NCI-H1105 treated with DMSO at 0.1 percent for 48 hours (cell line): ENCODE results near the gene PDXP.
A peak's percentile ranks its signal among the peaks of the same experiment; 100 is the strongest.
"Not testable (repeated sequence)": the region's sequence is repeated elsewhere in the genome, so short reads cannot be mapped to it uniquely, and the experiment has no call there.

ENCODE experiments used
- DNase-seq: peaks from one replicate; lab custom pipeline; 2025; lab: John Stamatoyannopoulos, UW

Gene PDXP

DNA sequence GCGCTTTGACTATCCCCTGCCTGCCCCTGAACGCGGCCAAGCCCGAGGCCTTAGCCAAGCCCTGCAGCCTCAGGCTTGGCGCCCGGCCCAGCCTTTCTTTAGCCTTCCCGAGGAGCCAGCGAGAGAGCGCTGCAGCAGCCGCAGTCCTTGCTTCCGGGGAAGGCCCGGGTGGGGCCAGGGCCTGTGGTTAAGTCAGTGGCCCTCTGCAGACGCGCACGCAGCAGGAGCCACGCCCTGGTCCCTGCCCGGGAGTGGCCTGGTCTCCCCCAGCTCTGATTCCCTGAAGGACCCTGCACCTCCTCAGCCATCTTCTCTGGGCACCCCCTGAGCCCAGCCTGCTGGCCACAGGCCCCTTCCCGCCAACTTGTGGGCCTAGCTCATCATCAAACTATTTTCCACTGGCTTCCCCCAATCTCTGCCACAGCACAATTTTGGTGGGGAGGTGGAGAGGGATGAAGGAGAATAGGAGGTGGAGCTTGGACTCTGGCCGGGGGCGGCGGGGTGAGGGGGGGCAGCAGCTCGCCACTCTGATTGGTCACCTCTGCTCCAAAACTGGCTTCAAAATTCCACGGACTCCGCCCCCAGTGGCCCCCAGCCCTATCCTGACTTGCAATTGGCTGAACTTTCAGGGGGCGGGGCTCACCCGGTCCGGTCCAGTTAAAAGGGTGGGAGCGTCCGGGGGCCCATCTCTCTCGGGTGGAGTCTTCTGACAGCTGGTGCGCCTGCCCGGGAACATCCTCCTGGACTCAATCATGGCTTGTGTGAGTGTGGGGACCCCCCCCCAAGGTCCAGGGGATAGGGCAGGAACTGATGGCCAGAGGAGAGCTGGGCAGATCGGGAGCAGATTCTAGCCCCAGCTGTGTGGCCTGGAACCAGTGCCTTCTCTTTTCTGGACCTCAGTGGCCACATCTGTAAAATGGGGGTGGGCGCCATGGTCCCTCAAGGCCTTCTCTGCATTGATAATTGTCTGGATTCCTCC lies 16.7 kb downstream of the PDXP start, which contains the start of gene LGALS1:
LGALS1 (plus strand) TSS at position 686 of the 979 bp plus-strand sequence; CDS start at position 753, 67 bp downstream.
- DNase-seq: peak; percentile 50

DNA sequence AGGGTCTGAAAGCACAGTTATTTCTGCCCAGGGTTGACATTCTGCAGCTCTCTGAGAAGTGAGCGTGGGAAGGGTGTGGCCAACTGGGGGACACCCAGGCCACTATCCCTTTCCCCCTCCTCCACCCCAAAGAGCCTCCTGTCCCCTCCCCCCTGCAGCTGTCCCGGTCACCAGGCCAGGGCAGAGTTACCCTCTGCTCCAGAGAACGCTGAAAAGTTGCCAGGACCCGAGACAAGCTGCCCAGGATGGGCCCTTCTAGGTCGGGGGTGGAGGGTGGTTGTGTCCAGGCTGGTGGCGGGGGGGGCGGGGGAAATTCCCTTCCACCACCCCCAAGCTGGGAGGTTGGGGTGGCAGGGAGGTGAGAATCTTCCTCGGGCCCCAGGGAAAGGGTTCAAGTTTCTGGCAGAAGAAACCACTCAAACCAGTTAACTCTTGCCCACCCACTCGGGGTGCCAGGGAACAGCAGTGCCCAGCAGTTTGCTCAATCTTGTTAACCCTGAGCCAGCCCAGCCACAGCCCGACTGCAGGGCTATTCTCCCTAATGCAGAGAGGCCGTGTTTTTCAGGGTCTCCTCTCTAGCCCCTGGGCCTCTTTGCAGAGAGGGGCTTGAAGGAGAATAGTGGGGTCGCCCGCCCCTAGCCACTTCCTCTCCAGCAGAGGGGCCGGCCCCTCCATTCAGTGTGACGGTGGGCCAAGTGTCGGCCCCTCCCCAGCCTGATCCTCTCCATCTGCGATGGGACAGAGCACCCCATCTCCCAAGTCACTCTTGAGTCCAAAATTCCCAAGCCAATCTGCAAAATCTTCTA lies 17.6 kb downstream of the PDXP start:
- DNase-seq: no peak

DNA sequence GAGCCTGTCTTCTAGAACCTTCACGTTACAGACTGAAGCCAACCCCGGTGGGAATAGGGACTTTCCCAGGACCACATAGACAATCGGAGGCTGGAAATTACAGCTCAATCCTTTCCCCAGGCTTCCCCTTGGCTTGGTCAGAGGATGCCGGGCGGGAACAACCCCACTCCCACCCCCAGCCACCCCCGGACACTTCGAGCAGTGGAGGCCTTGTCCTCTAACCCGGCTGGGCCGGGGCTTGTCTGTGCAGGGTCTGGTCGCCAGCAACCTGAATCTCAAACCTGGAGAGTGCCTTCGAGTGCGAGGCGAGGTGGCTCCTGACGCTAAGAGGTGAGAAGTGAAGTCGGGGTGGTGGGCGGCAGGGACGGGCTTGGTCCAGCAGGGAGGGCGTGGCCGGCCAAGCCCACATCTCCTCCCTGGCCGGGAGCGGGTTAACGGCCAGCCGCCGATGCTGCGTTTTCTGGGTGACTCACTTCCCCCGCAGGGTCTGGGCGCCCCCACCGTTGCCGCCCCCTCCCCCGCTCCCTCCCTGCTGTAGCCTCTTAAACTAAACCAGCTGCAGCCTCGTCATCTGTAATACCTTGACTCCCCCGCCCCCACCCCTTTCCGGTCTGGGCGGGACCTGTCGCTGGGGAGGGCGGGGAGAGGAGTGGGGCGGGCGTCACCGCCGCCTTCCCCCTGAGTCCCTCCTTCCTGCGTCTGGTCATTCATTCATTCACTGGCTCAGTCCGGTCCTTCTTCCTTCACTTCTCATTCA lies 18.4 kb downstream of the PDXP start:
- no peak for DNase-seq

DNA sequence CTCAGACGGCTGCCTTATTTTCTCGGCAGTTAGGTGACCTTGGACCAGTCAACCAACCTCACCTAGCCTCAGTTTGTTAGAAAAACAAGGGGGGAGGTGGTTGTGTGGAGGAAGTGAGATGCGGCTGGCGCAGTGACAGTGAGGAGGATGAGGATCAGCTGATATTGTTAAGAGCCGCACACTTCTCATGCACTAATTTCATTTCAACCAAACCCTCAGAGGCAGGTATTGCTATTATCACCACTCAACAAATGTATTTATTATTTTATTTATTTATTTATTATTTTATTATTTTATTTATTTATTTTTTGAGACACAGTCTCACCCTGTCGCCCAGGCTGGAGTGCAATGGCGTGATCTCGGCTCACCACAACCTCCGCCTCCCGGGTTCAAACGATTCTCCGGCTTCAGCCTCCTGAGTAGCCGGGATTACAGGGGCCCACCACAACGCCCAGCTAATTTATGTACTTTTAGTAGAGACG lies 19.0 kb downstream of the PDXP start:
- no peak for DNase-seq

DNA sequence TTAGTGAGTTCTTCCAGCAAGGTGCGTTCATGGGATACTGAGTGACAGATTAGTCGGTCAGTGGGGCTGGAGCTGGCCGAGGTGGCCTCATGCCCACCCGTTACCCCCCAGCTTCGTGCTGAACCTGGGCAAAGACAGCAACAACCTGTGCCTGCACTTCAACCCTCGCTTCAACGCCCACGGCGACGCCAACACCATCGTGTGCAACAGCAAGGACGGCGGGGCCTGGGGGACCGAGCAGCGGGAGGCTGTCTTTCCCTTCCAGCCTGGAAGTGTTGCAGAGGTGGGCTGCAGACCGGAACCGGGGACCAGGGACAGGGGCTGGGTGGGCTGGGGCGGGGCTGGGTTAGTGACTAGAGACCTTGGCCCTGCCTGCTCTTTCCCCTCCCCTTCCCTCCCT lies 19.8 kb downstream of the PDXP start:
- no peak for DNase-seq

DNA sequence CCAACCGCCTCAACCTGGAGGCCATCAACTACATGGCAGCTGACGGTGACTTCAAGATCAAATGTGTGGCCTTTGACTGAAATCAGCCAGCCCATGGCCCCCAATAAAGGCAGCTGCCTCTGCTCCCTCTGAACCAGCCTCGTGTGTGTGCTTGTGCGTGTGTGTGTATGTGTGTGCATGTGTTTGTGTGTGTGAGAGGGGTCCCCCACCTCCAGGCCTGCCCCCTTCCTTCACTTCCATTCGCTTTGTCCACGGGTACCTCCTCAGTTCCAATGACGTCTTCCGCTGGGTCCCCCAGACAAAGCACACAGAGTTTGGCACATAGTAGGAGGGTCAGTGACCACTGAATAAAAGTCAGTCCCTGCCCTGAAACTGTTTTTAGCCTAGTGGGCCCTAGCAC lies 21.1 kb downstream of the PDXP start:
- no peak for DNase-seq

DNA sequence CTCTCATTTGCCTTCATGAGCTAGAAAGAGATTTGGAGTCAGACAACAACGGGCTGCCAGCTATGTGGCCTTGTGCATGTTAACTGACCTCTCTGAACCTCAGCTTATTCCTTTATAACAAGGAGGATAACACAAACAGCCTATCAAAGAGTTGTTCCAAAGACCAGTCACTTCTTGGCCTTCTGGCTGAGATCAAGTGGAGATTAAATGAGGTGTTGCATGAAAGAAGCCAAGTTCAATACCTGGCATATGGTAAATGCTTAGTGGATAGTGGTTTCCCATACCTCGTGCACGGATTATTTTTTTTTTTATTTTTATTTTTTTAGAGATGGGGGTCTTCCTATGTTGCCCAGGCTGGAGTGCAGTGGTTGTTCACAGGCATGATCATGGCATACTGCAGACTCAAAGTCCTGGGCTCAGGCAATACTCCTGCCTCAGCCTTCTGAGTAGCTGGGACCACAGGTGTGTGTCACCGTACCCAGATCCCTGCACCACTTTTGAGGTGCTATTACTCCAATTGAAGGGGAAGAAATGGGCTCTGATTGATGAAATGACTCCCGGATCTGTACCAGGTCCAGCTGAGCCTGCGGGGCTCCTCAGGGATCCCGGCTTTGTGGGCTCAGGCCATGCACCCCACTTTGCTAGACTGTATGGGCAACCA lies 21.8 kb downstream of the PDXP start:
- no peak for DNase-seq

DNA sequence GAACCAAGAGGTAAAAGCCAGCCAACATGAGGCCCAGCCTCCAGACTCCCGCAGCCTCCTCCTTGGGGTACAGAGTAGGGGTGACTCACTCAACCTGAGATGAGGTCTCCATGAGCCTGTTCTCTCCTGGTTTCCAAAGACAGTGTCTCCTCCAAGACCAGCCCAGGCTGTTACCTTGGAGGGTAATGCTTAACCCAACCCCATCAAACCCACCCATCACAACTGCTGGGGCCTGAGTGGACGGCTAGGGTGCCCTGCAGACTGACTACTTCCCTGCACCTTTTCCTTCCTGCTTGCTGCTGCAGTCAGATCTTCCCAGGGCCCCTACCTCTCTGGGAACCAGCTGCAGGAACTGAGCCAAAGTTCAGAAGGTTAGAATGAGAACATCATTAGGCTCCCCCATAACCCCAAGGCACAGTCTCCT lies 22.5 kb downstream of the PDXP start:
- DNase-seq: no peak

DNA sequence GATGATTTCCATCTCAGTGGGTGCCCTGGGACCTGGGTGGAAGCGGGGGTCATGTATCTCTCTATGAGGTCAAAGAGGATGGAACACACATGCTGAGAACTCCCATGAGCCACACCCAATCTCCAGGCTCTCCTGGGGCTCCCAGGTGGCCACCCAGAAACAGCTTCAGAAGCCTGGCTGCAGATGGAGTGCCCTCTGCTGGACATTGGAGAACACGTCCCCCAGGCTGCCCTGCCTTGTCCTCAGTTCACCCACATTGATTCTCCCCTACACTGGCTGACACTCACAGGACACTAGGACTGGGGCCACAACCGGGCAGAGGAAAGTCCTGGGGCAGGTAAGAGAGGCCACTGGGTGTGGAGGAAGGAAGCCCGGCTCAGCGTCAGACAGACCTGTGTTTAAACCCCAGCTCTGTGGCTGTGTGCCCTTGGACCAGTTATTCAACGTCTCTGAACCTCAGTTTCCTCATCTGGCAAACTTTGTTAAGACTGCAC lies 23.1 kb downstream of the PDXP start:
- peak; percentile 26 for DNase-seq

DNA sequence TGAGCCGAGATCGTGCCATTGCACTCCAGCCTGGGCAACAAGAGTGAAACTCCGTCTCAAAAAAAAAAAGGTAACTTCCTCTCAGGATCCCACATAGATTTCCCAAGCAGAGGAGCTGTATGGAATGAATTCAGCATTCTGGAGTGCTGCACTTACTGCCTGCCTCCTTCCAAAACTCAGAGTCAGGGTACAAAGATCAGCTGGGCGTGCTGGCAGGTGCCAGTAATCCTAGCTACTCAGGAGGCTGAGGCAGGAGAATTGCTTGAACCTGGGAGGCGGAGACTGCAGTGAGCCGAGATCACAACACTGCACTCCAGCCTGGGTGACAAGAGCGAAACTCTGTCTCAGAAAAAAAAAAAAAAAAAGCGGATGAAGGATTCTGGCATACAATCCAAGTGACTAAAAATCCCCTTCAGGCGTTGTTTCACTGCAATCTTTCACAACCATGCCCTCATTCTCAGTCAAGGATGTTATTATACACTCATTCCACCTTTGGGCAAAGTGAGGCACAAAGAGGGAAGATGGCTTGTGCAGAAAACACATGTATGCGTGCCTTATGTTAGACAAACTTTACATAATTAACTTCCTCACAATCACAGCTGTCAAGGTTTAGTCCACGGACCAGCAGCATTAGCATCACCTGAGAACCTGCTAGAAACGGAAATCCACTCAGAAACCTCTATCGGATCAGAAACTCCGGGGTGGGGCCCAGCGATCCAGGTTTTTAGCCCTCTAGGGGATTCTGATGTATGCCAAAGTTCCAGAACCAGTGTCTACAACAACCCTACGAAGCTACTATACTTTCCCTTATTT lies 26.5 kb downstream of the PDXP start:
- no peak for DNase-seq

DNA sequence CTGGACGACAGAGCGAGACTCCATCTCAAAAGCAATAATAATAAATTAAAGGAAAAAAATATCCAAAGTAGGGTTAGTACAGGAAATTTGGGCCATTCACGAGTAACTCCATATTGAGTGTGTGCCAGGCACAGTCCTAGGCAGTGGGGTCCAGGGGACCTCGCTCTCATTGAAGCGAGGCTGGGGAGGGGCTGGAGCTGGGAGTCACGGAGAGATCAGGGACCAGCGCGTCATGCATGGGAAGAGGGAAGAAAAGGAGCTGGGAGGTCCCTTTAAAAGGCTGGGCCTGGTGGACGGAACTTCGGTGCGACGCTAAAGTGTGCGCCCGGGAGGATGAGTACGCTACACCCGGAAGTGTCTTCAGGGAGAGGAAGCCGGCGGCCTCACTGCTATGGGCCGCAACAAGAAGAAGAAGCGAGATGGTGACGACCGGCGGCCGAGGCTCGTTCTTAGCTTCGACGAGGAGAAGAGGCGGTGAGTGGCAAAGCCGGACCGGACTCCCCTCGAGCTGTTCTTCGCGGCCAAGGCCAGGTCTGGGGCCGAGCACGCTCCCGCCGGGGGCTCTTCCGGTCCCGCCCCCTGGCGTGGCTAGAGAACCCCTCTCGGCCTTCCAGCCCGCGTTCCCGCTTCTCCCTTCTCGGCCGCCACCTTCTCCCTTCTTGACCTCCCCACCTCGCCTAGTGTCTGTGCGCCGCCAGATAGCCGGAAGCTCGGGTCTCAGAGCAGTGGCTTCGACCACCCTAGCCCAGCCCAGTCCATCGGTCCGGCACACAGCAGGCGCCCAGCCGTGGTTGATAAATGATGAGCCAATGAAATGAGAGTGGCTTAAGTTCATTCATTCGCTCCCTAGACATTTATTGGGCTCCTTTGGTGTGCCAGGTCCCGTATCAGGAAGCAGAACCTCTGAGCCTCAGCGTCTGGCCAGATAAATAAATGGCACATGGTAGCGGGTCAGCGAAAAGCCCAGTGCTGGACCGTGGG lies 27.8 kb downstream of the PDXP start, which contains the start of gene NOL12:
NOL12 (plus strand) TSS at position 342 of the 981 bp plus-strand sequence; CDS start at position 392, 50 bp downstream.
- peak; percentile 69 for DNase-seq

DNA sequence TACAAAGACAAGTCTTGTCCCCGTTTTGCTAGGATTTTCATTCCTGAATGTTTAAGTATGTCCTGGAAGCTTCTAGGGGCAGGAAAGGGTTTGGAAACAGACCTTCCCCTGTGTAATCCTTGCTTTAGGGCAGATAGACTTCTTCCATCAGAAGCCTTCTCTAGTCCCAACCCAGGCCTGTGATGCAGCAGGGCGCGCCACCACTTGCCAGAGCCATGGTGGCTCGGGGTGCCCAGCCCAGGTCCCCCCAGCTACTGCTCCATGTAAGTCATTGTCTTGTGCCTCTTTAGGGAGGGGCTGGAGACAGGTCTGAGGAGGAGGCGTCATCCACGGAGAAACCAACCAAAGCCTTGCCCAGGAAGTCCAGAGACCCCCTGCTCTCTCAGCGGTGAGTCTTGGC lies 31.9 kb downstream of the PDXP start:
- no peak for DNase-seq

DNA sequence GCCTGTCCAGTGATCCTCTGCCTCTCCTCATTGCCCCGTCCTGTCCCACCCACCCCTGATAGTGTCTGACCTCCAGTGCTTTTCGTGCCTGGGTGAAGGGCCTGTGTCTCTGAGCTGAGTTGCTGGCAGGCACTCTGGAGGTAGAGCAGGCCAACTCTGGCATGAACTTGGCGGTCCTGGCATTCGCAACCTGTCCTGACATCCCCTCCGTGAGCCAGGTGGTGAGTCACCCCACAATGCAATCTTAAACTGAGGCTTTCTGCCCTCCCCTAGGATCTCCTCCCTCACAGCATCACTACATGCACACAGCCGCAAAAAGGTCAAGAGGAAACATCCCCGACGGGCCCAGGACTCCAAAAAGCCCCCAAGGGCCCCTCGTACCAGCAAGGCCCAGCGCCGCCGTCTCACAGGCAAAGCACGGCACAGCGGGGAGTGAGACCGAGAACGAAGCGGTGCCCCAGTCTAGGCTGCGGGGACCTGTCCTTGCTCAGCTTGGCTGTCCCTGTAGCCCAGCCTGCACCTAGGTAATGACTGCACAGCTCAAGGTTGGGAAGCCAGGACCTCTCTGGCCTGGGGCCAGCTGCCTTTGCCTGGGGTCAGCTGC lies 32.5 kb downstream of the PDXP start:
- no peak for DNase-seq

DNA sequence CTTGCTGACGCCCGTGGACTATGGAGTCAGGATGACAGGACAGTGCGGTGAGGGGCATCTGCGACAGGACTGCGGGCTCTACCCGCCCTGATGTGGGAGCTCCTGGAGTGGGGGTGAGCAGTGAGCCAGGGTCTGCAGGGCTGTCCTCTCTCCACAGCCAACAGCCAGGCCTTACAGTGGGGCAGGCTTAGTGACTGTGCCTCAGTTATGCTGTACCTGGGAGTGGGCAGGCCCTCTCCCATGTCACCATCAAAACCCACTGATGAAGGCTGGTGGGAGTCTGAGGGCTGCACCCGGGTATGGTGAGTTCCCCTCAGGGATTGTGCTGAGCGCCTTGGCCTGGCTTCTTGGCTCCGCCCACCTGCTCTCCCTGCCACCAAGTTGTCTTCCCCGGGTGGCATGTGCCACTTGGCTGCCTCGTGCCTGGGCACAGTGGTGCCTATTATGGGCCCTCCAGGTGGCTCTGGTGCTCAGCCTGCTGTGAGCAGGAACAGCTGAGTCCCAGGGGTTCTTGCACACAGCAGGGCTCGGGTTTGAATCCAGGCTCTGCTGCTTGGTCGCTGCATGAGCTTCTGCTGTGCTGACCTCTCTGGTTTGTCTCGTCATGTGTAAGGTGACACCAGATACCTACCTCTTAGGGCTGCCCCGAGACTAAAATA lies 34.2 kb downstream of the PDXP start:
- DNase-seq: no peak

DNA sequence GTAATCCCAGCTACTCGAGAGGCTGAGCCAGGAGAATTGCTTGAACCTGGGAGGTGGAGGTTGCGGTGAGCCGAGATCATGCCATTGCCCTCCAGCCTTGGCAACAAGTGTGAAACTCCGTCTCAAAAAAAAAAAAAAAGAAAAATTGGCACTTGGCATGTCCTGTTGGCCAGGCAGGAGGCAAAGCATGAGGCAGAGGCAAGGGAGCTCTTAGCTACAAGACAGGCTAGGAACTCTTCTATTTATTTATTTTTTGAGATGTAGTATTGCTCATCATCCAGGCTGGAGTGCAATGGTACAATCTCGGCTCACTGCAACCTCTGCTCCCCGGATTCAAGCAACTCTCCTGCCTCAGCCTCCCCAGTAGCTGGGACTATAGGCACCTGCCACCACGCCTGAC lies 35.6 kb downstream of the PDXP start:
- DNase-seq: not testable (repeated sequence)

DNA sequence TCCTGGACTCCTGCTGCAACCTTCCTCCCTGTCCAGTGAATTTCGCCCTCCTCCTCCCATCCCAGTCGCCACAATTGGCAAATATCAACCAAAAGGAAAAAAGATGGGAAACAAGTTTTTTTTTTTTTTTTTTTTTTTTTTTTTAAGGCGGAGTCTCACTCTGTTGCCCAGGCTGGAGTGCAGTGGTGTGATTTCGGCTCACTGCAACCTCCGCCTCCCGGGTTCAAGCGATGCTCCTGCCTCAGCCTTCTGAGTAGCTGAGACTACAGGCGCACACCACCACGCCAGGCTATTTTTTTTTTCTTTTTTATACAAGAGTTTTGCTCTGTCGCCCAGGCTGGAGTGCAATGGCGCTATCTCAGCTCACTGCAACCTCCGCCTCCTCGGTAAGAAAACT lies 37.7 kb downstream of the PDXP start:
- DNase-seq: not testable (repeated sequence)

DNA sequence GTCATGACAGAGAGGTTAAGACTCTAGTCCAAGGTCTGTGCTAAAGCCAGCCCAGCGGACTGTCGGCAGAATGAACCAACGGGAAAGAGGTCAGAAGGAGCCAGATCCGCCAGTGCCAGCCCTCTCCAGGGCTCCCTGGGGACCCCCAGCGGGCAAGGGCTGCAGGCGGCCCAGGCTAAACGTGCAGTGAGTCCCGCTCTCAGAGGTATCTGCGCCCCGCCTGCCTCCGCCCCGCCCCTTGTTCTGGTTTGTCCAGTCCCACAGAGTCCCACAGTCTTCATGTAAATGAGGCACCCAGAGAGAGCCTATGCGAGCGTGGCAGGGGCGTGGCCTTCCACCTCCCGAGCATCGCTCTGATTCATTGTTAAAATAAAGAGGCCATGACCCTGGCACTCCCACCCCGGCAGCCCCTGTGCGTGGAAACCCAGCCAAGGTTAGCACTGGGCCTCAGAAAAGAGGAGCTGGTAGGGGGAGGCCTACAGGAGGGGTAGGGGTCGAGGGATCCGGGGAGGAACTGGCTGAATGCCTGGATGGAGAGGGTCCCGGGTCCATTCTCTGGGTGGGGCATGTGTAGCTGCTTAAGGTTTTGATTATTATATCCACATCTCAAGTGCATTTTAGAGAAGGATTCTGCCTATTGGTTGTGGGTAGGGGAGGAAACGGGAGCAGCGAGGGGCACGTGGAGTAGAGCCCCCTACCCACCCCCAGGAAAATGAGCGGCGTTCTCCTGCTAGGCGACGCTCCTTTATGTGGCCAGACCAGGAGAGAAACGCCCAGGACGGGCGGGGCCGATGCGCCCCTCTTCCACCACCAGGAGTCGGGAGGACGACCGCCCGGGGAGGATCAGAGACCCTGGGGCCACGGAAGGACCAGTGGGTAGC lies 38.4 kb downstream of the PDXP start, which contains the start of gene TRIOBP:
TRIOBP (plus strand) TSS at position 392 of the 881 bp plus-strand sequence. CDS start 4,318 bp downstream, outside the sequence.
- DNase-seq: no peak
